HepG2 (cell line): ENCODE results near the gene MYCBP2. TPM values are rescaled to one million over a fixed set of nuclear protein-coding genes. Genes with fewer than 3 reads are reported as not detected.

Experiments
- ATAC-seq: fragments of 200-7000 bp; cut with Tn5 transposase; 3 replicates; pipeline ENCODE4 v1.9.1; 2020; ENCODE audit warnings: mild to moderate bottlenecking, moderate library complexity
- BruUV-seq: library from RNA; stranded (reverse); fragments of 400-500 nt; replicated peaks from 2 replicates; lab custom pipeline; 2021; lab: Mats Ljungman, UMichigan
- CTCF ChIA-PET: fragments of 300-600 bp; formaldehyde crosslinking; extraction: SDS; loops from one replicate; lab custom pipeline; 2021; ENCODE audit warnings: low total read pairs, inconsistent platforms, low intra/inter-chr PET ratio; lab: Yijun Ruan, JAX
- POLR2A ChIA-PET: fragments of 350-600 bp; sonication (Branson Sonifier 250); formaldehyde crosslinking; loops from one replicate; lab custom pipeline; 2020; ENCODE audit warnings: antibody characterized with exemption, inconsistent platforms; lab: Yijun Ruan, JAX
- DNase-seq: peaks from one replicate; pipeline ENCODE4 v3.0.0-alpha.2; 2015; ENCODE audit warnings: low spot score
- FAIRE-seq: peaks from 3 replicates; lab custom pipeline; 2011; peaks lifted over from hg19 to GRCh38; lab: Jason Lieb, UNC
- H2AFZ ChIP-seq: one replicate; pipeline ENCODE4 v1.6.1; 2011; ENCODE audit warnings: low read length, inconsistent platforms
- H3K27ac ChIP-seq: fragments of 300-600 bp; 3 replicates; pipeline ENCODE4 v1.8.0; 2011; ENCODE audit warnings: mixed run types, mild to moderate bottlenecking, mixed read lengths, low read length, inconsistent platforms; ENCODE audit not compliant: insufficient read depth; ENCODE audit errors: extremely low read length
- H3K27me3 ChIP-seq, 2 experiments: fragments of 200-600 bp in 1 of 2; 2 replicates in 1 of 2; 3 replicates in 1 of 2; pipeline versions ENCODE4 v1.6.0 to v1.8.0; 2011; ENCODE audit warnings: low read length in 2 of 2, mild to moderate bottlenecking in 2 of 2, moderate library complexity in 2 of 2, inconsistent platforms in 1 of 2; ENCODE audit not compliant: insufficient read depth in 2 of 2, control insufficient read depth in 1 of 2
- H3K36me3 ChIP-seq, 2 experiments: fragments of 200-600 bp in 1 of 2; replicated peaks in 1 of 2; 2 replicates in 1 of 2; 3 replicates in 1 of 2; pipeline versions ENCODE4 v1.5.1 to v1.8.0; 2011; ENCODE audit warnings: low read length in 2 of 2, inconsistent platforms in 1 of 2; ENCODE audit not compliant: insufficient read depth in 2 of 2, control insufficient read depth in 1 of 2
- H3K4me1 ChIP-seq: 2 replicates; pipeline ENCODE4 v1.5.1; 2012; ENCODE audit warnings: low read length, inconsistent platforms; ENCODE audit not compliant: insufficient read depth
- H3K4me2 ChIP-seq: 2 replicates; pipeline ENCODE4 v1.6.0; 2011; ENCODE audit warnings: low read depth, low read length, inconsistent platforms
- H3K4me3 ChIP-seq, 3 experiments: fragments of 200-600 bp in 1 of 3; sonication (generic), shearing (Covaris generic) in 1 of 3; replicated peaks in 1 of 3; 2 replicates each; pipeline ENCODE4 v1.5.1; 2011 to 2016; ENCODE audit warnings: low read length in 3 of 3, inconsistent platforms in 2 of 3, low read depth in 2 of 3, mild to moderate bottlenecking in 2 of 3, control low read depth in 1 of 3, mixed read lengths in 1 of 3; ENCODE audit not compliant: insufficient read depth in 1 of 3
- H3K79me2 ChIP-seq: one replicate; pipeline ENCODE4 v1.6.1; 2011; ENCODE audit warnings: low read length, inconsistent platforms; ENCODE audit not compliant: insufficient read depth
- H3K9ac ChIP-seq: 2 replicates; pipeline ENCODE4 v1.6.0; 2011; ENCODE audit warnings: mild to moderate bottlenecking, low read depth, low read length, inconsistent platforms; ENCODE audit not compliant: insufficient read depth
- H3K9me3 ChIP-seq: 2 replicates; pipeline ENCODE4 v1.5.1; 2012; ENCODE audit warnings: mild to moderate bottlenecking, low read length
- H4K20me1 ChIP-seq: 2 replicates; pipeline ENCODE4 v1.6.0; 2011; ENCODE audit warnings: inconsistent platforms, mild to moderate bottlenecking, low read length, moderate library complexity; ENCODE audit not compliant: insufficient read depth
- CCDC6 ChIP-seq: sonication (generic); formaldehyde crosslinking; IDR thresholded peaks from 2 replicates; pipeline ENCODE4 v1.8.1; 2022; ENCODE audit warnings: mild to moderate bottlenecking, missing genetic modification reagents, moderate library complexity
- DNMT1 ChIP-seq: sonication (generic); formaldehyde crosslinking; IDR thresholded peaks from 2 replicates; pipeline ENCODE4 v1.5.1; 2020; ENCODE audit warnings: mild to moderate bottlenecking, missing genetic modification reagents
- KLF13 ChIP-seq: sonication (generic); formaldehyde crosslinking; IDR thresholded peaks from 2 replicates; pipeline ENCODE4 v1.4.0; 2020; ENCODE audit warnings: mild to moderate bottlenecking, missing genetic modification reagents
- ZNF781 ChIP-seq: sonication (generic); formaldehyde crosslinking; IDR thresholded peaks from 2 replicates; pipeline ENCODE4 v1.5.1; 2020; ENCODE audit warnings: borderline replicate concordance, mild to moderate bottlenecking, missing genetic modification reagents; ENCODE audit errors: not compliant biosample characterization
- WGBS: methylation state at CpG from one replicate; pipeline ENCODE4 v1.1.6; 2017; ENCODE audit warnings: low lambda C conversion rate; 5-methylcytosine and 5-hydroxymethylcytosine counted together
- in situ Hi-C: cut with HindIII; loops from 2 replicates; pipeline ENCODE4 v1.10.0; 2017; ENCODE audit warnings: low pct_unique_long_range_greater_than_20kb; ENCODE audit not compliant: extremely low pct_ligation_motif_present
- intact Hi-C: fragments of 100-400 bp; cut with micrococcal nuclease; formaldehyde crosslinking; loops from one replicate; pipeline ENCODE4 v1.10.0; 2022; ENCODE audit not compliant: unreplicated experiment
- polyA plus RNA-seq, 8 experiments: library from polyadenylated mRNA; depleted of rRNA in 3 of 8; stranded (reverse) in 7 of 8; unstranded in 1 of 8; fragments of >200 nt; fragmentation: Illumina TruSeq in 4 of 8; extraction: Trizol in 4 of 8; gene quantifications; 2 replicates each; pipeline versions ENCODE4 v1.2.1 to v1.2.3, GENCODE V29; 2011 to 2016; ENCODE audit warnings: low read depth in 4 of 8, missing spikeins in 1 of 8, mixed read lengths in 1 of 8; ENCODE audit not compliant: insufficient read depth in 1 of 8
- total RNA-seq, 5 experiments: library from RNA; depleted of rRNA; stranded (reverse); fragments of >200 nt; fragmentation: Illumina TruSeq; extraction: Trizol; gene quantifications; 2 replicates each; pipeline ENCODE4 v1.2.3, GENCODE V29; 2016; ENCODE audit warnings: low read depth in 1 of 5
- TF ChIP-seq, protein P1 (sequence below): sonication (generic); formaldehyde crosslinking; IDR thresholded peaks from 2 replicates; pipeline ENCODE4 v1.4.0; 2020; ENCODE audit warnings: missing genetic modification reagents
- TF ChIP-seq, protein P2 (sequence below): sonication (generic); formaldehyde crosslinking; IDR thresholded peaks from one replicate; pipeline ENCODE4 v1.5.1; 2020; ENCODE audit warnings: mild to moderate bottlenecking, missing genetic modification reagents; ENCODE audit errors: not compliant biosample characterization

The MYCBP2 gene
- total and polyA plus RNA-seq, 2 of the 13 experiments (the other 11 are each of a cell fraction or from before 2014, with no cell fraction given) = 16.3 to 35.3 TPM

DNA sequence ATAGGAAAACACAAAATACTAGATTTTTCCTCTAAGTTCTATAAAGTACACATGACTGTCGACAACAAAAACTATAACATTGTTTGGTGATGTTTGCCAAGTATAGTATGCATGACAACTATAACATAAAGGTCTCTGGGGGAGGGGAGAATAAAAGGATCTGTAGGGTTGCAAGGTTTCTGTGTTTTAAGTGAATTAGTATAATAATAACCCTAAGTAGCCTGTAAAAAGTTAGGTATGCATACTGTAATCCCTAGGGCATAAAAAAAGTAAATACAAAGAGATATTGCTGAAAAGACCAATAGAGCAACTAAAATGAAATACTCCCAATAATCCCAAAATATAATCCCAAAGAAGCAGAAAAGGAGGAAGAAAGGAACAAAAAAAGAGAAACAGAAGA is 14.6 kb downstream of the MYCBP2 start:
- Histone ChIP-seq H3K9ac (no peak overlapping the region), H3K27ac (no peak overlapping the region), H3K4me1 (0 out of 2 replicates have a peak, but pooled peaks cover 7% of the 10 kb centered on the region), H4K20me1 (0 out of 2 replicates have a peak, but pooled peaks cover under 1% of the 10 kb centered on the region), H3K9me3 (no peaks in the 10 kb centered on the region), H3K4me2 (no peak overlapping the region), H3K27me3 (no peaks in the 10 kb centered on the region), H3K36me3 (no peaks in the 10 kb centered on the region; a peak in 1 of 5 replicates), H3K79me2 (peaks cover 68% of the 10 kb centered on the region), H2AFZ (no peak overlapping the region), H3K4me3 (no peak overlapping the region)
- POLR2A ChIA-PET = no interaction called here
- no peak for DNase-seq
- intact Hi-C loops = no loop called here
- WGBS = 61% methylated on average over 1 of the region's 1 CpG
- CTCF ChIA-PET = no interaction called here
- in situ Hi-C loops = no loop called here
- no peak for ATAC-seq
- no peak for FAIRE-seq
- no TSS peak for BruUV-seq
- TF ChIP-seq, protein P1, sequence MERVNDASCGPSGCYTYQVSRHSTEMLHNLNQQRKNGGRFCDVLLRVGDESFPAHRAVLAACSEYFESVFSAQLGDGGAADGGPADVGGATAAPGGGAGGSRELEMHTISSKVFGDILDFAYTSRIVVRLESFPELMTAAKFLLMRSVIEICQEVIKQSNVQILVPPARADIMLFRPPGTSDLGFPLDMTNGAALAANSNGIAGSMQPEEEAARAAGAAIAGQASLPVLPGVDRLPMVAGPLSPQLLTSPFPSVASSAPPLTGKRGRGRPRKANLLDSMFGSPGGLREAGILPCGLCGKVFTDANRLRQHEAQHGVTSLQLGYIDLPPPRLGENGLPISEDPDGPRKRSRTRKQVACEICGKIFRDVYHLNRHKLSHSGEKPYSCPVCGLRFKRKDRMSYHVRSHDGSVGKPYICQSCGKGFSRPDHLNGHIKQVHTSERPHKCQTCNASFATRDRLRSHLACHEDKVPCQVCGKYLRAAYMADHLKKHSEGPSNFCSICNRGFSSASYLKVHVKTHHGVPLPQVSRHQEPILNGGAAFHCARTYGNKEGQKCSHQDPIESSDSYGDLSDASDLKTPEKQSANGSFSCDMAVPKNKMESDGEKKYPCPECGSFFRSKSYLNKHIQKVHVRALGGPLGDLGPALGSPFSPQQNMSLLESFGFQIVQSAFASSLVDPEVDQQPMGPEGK = no peak
- TF ChIP-seq KLF13 (CRISPR knock-in tag) (no peak), CCDC6 (CRISPR knock-in tag) (no peak), ZNF781 (CRISPR knock-in tag) (no peak), DNMT1 (no peak)
- TF ChIP-seq, protein P2, sequence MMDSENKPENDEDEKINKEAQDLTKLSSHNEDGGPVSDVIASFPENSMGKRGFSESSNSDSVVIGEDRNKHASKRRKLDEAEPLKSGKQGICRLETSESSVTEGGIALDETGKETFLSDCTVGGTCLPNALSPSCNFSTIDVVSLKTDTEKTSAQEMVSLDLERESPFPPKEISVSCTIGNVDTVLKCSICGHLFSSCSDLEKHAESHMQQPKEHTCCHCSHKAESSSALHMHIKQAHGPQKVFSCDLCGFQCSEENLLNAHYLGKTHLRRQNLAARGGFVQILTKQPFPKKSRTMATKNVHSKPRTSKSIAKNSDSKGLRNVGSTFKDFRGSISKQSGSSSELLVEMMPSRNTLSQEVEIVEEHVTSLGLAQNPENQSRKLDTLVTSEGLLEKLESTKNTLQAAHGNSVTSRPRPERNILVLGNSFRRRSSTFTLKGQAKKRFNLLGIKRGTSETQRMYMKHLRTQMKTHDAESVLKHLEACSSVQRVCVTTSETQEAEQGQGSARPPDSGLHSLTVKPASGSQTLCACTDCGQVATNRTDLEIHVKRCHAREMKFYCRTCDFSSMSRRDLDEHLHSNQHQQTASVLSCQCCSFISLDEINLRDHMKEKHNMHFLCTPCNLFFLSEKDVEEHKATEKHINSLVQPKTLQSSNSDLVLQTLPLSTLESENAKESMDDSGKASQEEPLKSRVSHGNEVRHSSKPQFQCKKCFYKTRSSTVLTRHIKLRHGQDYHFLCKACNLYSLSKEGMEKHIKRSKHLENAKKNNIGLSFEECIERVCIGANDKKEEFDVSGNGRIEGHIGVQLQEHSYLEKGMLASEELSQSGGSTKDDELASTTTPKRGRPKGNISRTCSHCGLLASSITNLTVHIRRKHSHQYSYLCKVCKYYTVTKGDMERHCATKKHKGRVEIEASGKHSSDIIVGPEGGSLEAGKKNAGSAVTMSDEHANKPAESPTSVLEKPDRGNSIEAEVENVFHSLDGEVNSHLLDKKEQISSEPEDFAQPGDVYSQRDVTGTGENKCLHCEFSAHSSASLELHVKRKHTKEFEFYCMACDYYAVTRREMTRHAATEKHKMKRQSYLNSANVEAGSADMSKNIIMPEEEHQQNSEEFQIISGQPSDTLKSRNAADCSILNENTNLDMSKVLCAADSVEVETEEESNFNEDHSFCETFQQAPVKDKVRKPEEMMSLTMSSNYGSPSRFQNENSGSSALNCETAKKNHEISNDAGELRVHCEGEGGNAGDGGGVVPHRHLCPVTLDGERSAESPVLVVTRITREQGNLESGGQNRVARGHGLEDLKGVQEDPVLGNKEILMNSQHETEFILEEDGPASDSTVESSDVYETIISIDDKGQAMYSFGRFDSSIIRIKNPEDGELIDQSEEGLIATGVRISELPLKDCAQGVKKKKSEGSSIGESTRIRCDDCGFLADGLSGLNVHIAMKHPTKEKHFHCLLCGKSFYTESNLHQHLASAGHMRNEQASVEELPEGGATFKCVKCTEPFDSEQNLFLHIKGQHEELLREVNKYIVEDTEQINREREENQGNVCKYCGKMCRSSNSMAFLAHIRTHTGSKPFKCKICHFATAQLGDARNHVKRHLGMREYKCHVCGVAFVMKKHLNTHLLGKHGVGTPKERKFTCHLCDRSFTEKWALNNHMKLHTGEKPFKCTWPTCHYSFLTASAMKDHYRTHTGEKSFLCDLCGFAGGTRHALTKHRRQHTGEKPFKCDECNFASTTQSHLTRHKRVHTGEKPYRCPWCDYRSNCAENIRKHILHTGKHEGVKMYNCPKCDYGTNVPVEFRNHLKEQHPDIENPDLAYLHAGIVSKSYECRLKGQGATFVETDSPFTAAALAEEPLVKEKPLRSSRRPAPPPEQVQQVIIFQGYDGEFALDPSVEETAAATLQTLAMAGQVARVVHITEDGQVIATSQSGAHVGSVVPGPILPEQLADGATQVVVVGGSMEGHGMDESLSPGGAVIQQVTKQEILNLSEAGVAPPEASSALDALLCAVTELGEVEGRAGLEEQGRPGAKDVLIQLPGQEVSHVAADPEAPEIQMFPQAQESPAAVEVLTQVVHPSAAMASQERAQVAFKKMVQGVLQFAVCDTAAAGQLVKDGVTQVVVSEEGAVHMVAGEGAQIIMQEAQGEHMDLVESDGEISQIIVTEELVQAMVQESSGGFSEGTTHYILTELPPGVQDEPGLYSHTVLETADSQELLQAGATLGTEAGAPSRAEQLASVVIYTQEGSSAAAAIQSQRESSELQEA = no peak
- TF ChIP-seq, all 625 proteins: peak for 0
